Loucy (cell line): ENCODE data around the gene CDH13.

Experiments
- H2AFZ ChIP-seq: fragments of 200-600 bp; sonication (generic); 2 replicates; pipeline ENCODE4 v1.6.0; 2016; ENCODE audit warnings: antibody characterized with exemption, mild to moderate bottlenecking, low read length, moderate library complexity
- H3F3A ChIP-seq: fragments of 200-600 bp; 2 replicates; pipeline ENCODE4 v1.6.0; 2016; ENCODE audit warnings: antibody characterized with exemption, low read depth, mild to moderate bottlenecking
- H3K27me3 ChIP-seq: fragments of 200-600 bp; sonication (generic); 2 replicates; pipeline ENCODE4 v1.6.1; 2014; ENCODE audit warnings: low read length, mild to moderate bottlenecking; ENCODE audit not compliant: insufficient read depth, poor library complexity, severe bottlenecking
- H3K36me3 ChIP-seq: fragments of 200-600 bp; sonication (generic); 2 replicates; pipeline ENCODE4 v1.6.1; 2016; ENCODE audit warnings: low read length; ENCODE audit not compliant: insufficient read depth
- H3K4me1 ChIP-seq: fragments of 200-600 bp; sonication (generic); 2 replicates; pipeline ENCODE4 v1.5.1; 2014; ENCODE audit warnings: low read length, mild to moderate bottlenecking; ENCODE audit not compliant: insufficient read depth, poor library complexity, severe bottlenecking
- H3K4me2 ChIP-seq: fragments of 200-600 bp; sonication (generic); 2 replicates; pipeline ENCODE4 v1.6.0; 2014; ENCODE audit warnings: antibody characterized with exemption, low read length, low read depth, mild to moderate bottlenecking; ENCODE audit not compliant: poor library complexity, severe bottlenecking
- H3K4me3 ChIP-seq: fragments of 200-600 bp; sonication (generic); 2 replicates; pipeline ENCODE4 v1.5.1; 2014; ENCODE audit warnings: low read length, mild to moderate bottlenecking, mixed read lengths; ENCODE audit not compliant: poor library complexity, severe bottlenecking
- H3K79me2 ChIP-seq: fragments of 200-600 bp; sonication (generic); 2 replicates; pipeline ENCODE4 v1.6.1; 2014; ENCODE audit warnings: low read length; ENCODE audit not compliant: insufficient read depth
- H3K9ac ChIP-seq: fragments of 200-600 bp; sonication (generic); 2 replicates; pipeline ENCODE4 v1.6.0; 2014; ENCODE audit warnings: mild to moderate bottlenecking, low read depth, low read length, moderate library complexity; ENCODE audit not compliant: poor library complexity, severe bottlenecking
- H3K9me2 ChIP-seq: fragments of 200-600 bp; sonication (generic); replicated peaks from 2 replicates; pipeline ENCODE4 v1.6.1; 2016; ENCODE audit warnings: low read depth, low read length, mixed read lengths
- H3K9me3 ChIP-seq: fragments of 200-600 bp; sonication (generic); 2 replicates; pipeline ENCODE4 v1.6.1; 2014; ENCODE audit warnings: mild to moderate bottlenecking, antibody characterized with exemption, low read length, low read depth; ENCODE audit not compliant: insufficient read depth
- H4K20me1 ChIP-seq: fragments of 200-600 bp; sonication (generic); 2 replicates; pipeline ENCODE4 v1.6.0; 2014; ENCODE audit warnings: antibody characterized with exemption, low read length, mild to moderate bottlenecking; ENCODE audit not compliant: insufficient read depth, poor library complexity, severe bottlenecking
- EZH2phosphoT487 ChIP-seq: fragments of 200-600 bp; IDR thresholded peaks from 2 replicates; pipeline ENCODE4 v1.6.1; 2018; ENCODE audit warnings: antibody characterized with exemption, mild to moderate bottlenecking, moderate library complexity, borderline replicate concordance
- TF ChIP-seq, protein P1 (sequence below): fragments of 200-600 bp; sonication (generic); conservative IDR thresholded peaks from 2 replicates; pipeline ENCODE4 v1.5.1; 2014; ENCODE audit warnings: mild to moderate bottlenecking, antibody characterized with exemption, low read length

Gene CDH13

GRCh38 chr16:82945420-82946101, 318.8 kb downstream of the CDH13 start:
- no peaks in the 10 kb centered on the region for H3K36me3 ChIP-seq
- no peaks in the 10 kb centered on the region for H3K79me2 ChIP-seq
- H3K9ac ChIP-seq = no peak overlapping the region
- H3K4me3 ChIP-seq = no peak overlapping the region
- H2AFZ ChIP-seq = no peak overlapping the region
- no peaks in the 10 kb centered on the region for H3F3A ChIP-seq
- no peaks in the 10 kb centered on the region for H4K20me1 ChIP-seq
- peaks cover 7% of the 10 kb centered on the region for H3K4me1 ChIP-seq
- H3K9me3 ChIP-seq = no peaks in the 10 kb centered on the region
- no peaks in the 10 kb centered on the region for H3K27me3 ChIP-seq
- TF ChIP-seq EZH2phosphoT487 = no peak
- TF ChIP-seq, protein P1, sequence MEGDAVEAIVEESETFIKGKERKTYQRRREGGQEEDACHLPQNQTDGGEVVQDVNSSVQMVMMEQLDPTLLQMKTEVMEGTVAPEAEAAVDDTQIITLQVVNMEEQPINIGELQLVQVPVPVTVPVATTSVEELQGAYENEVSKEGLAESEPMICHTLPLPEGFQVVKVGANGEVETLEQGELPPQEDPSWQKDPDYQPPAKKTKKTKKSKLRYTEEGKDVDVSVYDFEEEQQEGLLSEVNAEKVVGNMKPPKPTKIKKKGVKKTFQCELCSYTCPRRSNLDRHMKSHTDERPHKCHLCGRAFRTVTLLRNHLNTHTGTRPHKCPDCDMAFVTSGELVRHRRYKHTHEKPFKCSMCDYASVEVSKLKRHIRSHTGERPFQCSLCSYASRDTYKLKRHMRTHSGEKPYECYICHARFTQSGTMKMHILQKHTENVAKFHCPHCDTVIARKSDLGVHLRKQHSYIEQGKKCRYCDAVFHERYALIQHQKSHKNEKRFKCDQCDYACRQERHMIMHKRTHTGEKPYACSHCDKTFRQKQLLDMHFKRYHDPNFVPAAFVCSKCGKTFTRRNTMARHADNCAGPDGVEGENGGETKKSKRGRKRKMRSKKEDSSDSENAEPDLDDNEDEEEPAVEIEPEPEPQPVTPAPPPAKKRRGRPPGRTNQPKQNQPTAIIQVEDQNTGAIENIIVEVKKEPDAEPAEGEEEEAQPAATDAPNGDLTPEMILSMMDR = no peak
- H3K9me2 ChIP-seq = no peaks in the 10 kb centered on the region
- H3K4me2 ChIP-seq = no peak overlapping the region

DNA sequence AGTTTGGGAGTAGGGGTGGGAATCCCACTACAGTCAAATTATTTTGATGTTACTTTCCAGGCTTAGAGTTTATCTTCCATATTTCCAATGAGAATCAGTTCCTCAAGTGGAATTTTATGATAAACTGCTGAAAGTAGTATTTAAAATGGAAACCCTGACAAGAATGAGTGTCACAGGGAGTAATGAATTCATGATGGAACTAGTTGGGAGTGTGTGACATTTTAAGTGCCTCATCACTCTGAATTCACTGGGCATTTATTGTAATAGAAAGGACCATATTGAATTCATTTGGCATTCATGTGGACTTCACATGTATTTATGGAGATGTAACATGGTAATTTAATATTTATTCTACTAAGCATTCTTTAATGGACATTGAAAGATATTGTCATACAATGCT, 320.9 kb downstream of the CDH13 start:
- TF ChIP-seq, protein P1 = no peak
- Histone ChIP-seq H3K4me3 (no peak overlapping the region), H3K4me2 (no peak overlapping the region), H3K4me1 (peaks cover 7% of the 10 kb centered on the region), H4K20me1 (no peaks in the 10 kb centered on the region), H3K9me3 (no peaks in the 10 kb centered on the region), H3K36me3 (no peaks in the 10 kb centered on the region), H3K27me3 (no peaks in the 10 kb centered on the region), H3K9me2 (no peaks in the 10 kb centered on the region), H3F3A (no peaks in the 10 kb centered on the region), H3K79me2 (no peaks in the 10 kb centered on the region), H3K9ac (no peak overlapping the region), H2AFZ (no peak overlapping the region)

GRCh38 chr16:82949016-82949415, 322.2 kb downstream of the CDH13 start:
- no peak for TF ChIP-seq EZH2phosphoT487
- TF ChIP-seq, protein P1 = no peak
- Histone ChIP-seq H4K20me1 (no peaks in the 10 kb centered on the region), H3K9ac (no peak overlapping the region), H3K9me3 (no peaks in the 10 kb centered on the region), H3F3A (no peaks in the 10 kb centered on the region), H3K27me3 (no peaks in the 10 kb centered on the region), H2AFZ (no peak overlapping the region), H3K36me3 (no peaks in the 10 kb centered on the region), H3K4me3 (no peak overlapping the region), H3K9me2 (no peaks in the 10 kb centered on the region), H3K79me2 (no peaks in the 10 kb centered on the region), H3K4me1 (peaks cover 7% of the 10 kb centered on the region), H3K4me2 (no peak overlapping the region)
